Stomach (tissue), 4 donors: ENCODE measurements around the gene MPV17.

ENCODE experiments used
- CTCF ChIP-seq, 7 experiments: fragments of 450-650 bp in 4 of 7; fragments of 200-600 bp in 3 of 7; sonication (generic) in 3 of 7; IDR thresholded peaks; one replicate each; pipeline ENCODE4 v1.5.1; 2016 to 2019; ENCODE audit warnings: antibody characterized with exemption in 7 of 7, control low read depth in 2 of 7, mild to moderate bottlenecking in 1 of 7
- EP300 ChIP-seq: sonication (generic); formaldehyde crosslinking; IDR thresholded peaks from one replicate; pipeline ENCODE4 v1.6.1; 2017; ENCODE audit warnings: antibody characterized with exemption

- TF ChIP-seq CTCF (IDR thresholded peaks at IDR 0.05), result no peak
- no peak for TF ChIP-seq EP300
Measured at GRCh38 chr2:27275211-27276150, 47.4 kb downstream of the MPV17 start, which contains the start of gene DNAJC5G.
